GM18858 (cell line): Measurements from ENCODE around the gene APLP1.
"Not testable (repeated sequence)": the region's sequence is repeated elsewhere in the genome, so short reads cannot be mapped to it uniquely, and the experiment has no call there.

Source experiments
- ATAC-seq: cut with Tn5 transposase; IDR thresholded peaks from one replicate; pipeline ENCODE4 v1.9.1; 2021; ENCODE audit not compliant: unreplicated experiment

APLP1 gene

DNA sequence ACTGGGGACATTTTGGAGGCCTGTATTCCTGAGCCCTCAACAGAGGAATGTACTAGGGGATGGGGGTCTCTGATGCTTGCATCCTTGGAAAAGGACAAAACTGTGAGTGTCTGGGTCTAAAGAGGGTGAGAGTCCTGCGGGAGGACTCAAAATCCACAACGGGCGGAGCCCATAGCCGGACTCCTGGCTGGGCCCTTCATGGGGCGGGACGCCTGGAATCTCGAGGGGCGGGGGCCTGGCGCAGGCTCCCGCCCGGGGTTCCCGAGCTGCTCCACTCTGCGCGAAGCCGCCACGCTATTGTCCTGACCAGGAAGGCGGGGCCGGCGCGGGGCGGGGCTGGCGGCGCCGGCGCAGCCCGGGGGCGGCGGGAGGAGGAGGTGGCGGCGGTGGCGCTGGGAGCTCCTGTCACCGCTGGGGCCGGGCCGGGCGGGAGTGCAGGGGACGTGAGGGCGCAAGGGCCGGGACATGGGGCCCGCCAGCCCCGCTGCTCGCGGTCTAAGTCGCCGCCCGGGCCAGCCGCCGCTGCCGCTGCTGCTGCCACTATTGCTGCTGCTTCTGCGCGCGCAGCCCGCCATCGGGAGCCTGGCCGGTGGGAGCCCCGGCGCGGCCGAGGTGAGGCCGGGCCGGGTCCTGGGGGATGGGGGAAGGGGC, at the start of gene APLP1:
APLP1 (plus strand) TSS at position 403 of the 651 bp plus-strand sequence; CDS start at position 466, 63 bp downstream.
- ATAC-seq = no peak

DNA sequence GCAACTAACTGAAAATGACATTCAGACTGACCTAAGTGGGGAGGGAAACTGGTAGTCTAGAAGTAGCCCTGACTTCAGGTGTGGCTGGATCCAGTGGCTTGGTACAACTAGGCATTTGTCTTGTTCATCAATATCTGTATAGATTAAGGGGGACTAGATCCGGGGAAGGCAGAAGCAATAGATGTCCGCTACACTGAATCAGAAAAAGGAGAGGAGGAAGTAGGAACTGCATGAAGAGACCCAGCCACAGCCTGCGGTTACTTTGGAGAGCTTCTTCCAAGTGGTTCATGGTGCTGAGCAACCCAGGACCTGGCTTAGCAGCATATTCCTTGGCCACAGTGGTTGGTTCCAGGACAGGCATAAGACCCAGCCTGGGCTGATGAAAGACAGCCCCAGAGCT, 45.8 kb upstream of the APLP1 start:
- no peak for ATAC-seq

DNA sequence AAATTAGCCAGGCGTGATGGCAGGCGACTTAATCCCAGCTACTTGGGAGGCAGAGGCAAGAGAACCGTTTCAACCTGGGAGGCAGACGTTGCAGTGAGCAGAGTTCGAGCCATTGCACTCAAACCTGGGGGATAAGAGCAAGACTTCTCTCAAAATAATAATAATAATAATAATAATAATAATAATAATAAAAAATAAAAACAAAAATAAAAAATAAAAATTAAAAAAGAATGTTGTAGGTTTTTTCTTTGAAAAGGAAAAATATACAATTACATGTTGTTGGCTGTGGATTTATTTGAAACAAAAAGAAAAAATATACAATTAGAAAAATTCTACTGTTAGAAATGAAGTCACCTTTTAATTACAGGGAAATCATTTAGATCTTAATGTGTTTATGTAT, 44.2 kb upstream of the APLP1 start:
- no peak for ATAC-seq

DNA sequence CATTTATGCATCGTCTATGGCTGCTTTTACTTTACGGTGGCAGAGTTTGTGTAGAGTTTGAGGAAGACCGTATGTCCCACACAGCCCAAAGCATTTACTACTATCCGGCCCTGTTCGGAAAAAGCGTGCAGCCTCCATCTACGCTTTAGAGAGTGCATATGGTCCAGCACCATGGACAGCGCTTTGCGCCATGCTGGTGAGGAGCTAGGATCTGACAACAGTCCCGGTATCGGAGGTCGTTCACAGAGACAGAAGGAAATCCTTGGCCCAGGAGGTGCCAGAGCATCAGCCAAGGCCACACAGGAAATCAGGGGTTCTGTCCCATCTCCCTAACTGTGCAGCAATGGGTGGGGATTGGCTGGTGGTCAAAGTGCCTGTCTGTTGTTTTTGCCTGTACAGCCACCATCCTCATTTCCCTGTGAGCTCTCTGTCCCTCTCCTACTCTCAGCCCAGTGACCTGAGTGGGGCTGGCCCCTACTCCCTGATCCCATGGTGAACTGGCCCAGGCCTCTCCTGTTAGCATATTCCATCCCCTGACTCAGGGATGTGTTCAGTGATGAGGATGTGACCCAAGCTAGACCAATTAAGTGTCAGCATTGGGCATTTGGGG, 39.6 kb upstream of the APLP1 start:
- no peak for ATAC-seq

DNA sequence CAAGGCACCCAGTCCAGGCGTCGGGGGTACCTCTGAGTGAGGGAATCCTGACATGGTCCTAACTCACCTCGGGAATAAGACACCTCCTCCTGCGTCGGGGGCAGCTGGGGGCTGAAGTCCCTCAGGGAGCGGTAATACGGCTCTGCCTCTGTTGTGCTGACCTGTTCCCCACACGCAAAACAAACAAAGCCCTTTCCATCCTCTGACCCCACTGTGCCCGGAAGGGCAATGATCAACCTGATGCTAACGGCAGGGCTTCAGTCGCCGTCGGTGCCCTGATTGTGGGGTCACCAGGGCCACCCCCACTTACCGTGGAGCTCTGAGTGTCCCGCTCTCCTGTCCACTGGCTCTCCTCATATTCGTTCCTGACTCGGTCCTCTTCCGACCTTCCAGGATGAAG, 37.4 kb upstream of the APLP1 start:
- ATAC-seq = no peak

DNA sequence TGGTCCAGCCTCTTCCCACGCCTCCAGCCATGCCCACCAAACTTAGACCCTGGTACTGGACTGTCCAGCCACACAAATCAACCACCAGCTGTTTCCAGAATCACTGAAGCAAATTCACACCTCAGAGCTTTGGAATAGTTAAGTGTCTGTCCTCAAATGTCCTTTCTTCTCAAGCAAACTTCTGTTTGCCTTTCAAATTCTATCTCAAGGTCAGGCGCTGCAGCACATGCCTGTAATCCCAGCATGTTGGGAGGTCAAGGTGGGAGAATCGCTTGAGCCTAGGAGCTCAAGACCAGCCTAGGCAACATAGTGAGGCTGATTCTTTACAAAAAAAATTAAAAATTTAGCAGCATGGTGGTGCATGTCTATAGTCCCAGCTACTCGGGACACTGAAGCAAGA, 36.3 kb upstream of the APLP1 start:
- no peak for ATAC-seq

DNA sequence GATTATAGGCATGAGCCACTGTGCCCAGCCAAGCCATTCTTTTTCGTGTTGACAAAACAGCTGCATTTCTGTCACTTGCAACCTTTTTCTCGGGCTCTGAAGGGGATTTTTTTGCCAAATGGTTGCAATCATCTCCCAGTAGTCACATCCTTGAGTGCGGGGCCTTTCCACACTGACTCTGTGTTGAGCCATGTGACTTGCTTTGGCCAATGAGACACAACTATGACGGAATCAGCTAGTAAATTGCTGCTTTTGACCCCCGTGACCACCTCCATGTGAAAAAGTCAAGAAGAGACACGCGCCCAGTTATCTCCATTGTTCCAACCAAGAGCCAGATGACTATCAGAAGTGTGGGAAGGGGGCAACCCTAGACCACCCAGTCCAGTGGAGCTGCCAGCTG, 34.4 kb upstream of the APLP1 start:
- no peak for ATAC-seq

DNA sequence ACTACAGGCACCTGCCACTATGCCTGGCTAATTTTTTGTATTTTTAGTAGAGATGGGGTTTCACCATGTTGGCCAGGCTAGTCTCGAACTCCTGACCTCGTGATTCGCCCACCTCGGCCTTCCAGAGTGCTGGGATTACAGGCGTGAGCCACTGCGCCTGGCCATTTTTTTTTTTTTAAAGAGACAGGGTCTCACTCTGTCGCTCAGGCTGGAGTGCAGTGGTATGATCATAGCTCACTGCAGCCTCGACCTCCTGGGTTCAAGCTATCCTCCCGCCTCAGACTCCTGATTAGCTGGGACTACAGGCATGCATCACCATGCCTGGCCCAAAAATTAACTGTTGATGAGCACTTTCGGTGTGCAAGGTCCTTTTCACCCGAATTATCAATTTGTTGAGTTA, 32.3 kb upstream of the APLP1 start:
- not testable (repeated sequence) for ATAC-seq

DNA sequence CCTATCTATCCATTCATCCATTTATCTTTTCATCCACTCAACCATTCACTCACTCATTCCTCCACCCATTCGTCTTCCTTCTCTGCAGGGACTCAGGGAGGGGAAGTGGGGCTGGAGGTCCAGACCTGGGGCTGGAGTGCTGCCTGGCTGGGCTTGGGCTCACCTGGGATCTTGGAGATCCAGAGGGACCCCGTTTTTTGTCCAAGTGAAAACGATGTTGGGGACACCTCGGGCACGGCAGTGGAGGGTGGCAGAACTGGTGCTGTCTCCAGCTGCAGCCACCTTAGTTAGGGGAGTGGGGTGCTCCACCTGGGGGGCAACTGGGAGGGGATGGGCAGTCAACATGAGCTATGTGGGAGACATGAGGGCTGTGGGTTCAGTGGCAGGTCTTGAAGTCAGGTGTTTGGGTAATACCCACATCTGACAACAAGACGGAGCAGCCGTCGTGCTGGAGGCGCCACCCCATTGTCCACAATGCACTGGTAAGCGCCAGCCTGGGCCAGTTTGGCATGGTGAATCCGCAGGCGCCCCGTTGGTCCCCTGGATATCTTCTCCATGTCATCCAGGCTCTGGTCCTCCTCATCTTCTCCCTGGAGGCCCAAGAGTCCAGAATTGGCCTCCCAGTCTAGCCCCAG, 26.3 kb upstream of the APLP1 start:
- no peak for ATAC-seq

DNA sequence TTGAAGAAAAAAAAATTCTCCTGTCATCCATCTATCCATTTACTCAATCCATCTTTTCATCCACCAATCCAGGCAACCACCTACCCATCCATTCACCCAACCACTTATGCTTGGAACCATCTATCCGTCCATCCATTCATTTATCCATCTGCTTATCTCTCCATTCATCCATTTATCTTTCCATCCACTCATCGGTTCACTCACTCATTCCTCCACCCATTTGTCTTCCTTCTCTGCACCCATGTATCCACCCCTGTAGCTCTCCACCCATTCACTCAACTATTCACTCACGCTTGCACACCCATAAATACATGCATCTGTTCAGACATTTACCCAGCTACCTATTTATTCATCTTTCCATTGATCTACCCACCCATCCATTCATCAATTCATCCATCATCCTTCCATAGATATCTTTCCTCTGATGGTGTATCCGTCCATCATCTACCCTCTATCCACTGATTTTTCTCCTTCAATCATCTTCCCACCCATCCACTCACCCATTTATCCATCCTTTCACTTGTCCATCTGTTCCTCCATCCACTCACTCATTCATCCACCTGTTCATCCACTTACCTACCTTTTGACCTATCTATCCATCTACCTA, 25.6 kb upstream of the APLP1 start:
- ATAC-seq = no peak

DNA sequence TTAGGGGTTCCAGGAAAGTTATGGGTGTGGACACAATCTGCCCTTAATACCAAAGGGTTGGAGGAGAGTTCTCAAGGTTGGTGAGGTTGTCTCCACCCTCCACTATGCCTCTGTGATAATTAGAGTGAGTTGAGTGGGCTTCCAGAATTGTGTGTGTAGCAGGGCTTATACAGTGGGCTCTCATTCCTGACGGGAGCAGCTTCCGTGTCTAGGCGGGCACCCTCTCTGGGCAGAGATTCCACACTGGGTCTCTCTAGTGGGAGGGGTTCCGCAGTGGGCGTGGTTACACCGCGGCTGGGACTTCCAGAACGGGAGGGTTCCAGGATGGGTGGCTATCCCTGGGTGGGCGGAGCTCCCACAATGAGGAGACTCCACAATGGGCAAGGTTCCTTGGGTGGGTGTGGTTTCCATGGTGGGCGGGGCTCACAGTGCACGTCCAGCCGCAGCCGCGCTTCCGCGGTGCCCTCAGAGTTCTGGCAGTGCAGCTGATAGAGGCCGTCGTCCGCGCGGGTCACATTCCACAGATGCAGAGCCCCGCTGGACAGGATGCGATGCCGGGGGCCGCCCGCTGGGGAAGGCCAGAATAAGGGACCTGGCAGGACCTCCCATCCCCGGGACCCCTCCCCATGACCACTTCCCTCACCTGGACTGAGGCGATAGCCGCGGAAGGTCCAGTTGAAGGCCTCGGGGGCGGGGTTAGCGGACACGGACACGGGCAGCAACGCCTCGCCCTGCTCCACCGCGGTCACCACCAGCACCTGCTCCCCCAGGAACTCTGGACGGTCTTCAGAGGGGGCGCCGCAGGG, 24.5 kb upstream of the APLP1 start:
- ATAC-seq = no peak

DNA sequence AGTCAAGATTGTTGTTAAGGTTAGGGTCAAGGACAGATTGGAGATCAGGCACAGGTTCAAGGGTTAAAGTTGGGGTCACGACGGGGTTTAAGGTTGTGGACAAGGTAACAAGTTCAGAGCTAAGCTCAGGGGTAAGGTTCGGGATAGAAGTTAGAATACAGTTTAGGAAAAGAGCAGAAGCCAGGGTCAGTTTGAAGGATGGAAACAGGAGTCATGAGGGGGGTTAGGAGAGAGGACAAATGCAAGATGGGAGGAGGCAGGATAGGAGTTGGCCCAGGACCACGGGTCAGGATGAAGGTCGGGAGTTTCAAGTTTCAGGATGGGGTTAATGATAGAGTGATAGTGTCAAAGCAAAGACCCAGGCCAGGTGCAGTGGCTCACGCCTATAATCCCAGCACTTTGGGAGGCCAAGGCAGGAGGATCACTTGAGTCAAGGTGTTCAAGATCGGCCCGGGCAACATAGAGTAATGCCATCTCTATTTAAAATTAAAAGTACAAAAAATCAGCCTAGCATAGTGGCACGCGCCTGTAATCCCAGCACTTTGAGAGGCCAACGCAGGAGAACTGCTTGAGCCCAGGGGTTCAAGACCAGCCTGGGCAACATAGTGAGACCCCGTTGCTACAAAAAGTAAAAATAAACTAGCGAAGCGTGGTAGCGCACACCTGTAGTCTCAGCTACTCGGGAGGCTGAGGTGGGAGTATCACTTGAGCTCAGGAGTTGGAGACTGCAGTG, 23.7 kb upstream of the APLP1 start:
- ATAC-seq = no peak

DNA sequence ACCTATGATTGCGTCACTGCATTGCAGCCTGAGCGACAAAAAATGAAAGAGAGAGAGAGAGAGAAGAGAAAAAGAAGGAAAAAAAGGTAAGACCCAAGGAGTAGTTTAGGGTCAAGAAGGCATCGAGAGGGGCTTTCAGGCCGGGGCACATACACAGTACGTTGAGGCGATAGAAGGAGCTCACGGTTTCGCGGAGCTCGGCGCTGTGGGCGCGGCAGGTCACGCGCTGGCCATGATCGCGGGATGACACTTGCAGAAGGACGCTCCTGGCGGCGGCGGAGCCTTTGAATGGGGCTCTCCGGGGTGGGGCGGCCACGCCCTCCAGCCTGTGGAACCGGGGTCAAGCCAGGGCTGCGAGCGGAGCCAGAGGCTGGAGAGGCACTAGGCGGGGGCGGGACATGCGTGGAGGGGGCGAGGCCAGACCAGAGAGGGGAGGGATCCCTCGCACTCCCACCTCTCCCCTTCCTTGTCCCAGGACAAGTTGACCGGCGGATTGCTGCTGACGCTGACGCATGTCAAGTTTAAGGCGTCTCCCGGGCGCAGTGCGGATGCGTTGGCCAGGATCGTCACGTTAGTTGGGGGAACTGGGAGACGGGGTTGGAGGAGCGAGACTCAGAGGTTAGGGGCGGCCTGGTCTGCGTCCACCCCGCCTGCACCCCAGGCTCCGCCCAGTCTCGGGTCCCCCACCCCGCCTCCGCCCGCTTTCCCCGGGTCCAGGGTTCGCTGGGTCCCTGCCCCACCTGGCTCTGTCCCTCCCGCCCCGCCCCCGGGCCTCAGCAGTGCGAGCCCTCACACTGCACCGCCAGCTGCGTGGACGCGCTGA, 22.9 kb upstream of the APLP1 start:
- no peak for ATAC-seq

DNA sequence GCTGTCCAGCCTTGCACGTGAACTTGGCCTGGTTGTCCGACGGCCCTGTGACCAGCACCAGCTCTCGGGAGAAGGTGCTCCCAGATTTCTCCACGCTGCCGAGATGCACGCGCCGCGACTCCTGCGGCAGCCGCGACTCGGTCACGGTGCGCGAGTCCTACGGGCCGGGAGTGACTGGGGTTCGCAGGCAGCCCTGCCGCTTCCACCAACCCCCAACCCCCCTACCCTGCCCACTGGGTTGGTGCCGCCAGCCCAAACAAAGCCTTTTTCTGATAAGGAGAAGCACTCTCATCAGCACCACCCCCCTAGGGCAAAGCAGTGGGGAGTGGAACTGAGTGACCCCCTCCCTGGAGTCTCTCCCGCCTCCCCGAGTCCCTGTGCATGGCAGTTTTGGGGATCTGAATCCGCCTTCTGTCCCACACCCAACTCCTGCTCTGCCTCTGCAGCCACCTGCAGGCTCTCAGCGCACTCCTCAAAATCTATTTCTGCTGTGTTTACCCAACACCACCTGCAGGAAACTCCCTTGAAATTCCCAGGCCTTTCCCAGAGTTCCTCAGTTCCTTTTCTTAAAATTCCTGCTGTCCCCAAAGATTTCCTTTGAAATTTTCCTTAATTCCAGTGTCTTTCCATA, 22.2 kb upstream of the APLP1 start:
- ATAC-seq = no peak

DNA sequence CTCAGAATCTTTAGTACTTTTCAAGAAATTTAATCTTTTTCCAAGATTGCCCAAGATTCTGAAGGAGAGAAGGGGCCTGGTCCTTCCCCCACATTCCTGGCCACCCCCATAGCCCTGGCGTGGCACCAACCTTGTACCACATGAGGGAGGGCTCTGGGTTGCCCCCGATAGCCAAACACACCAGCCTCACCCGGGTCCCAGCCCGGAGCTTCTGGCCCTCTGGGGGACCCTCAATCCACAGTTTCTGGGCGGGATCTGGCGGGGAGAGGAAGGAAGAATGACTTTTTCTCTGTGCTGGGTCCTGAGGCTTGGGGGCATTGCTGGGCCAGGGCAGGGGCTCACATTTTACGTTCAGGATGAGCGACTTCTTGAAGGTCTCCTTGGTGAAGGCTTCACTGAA, 20.5 kb upstream of the APLP1 start:
- ATAC-seq = no peak

DNA sequence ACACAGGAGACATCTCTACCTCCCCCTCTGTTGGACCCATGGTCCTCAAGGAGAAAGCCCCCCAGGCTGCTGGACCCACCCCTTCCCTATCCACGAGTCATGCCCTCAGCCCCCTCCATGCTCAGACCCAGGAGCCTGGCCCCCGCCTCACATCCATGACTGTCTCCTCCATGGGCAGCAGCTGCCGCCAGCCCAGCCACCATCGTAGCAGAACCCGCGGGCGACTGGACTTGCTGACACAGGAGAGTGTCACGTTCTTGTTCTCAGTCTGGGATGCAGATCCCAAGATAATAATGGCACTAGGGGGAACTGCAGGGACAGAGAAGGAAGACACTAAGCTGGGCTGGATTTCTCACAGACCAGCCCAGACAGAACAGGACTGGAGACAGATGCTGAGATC, 19.9 kb upstream of the APLP1 start:
- ATAC-seq = no peak

DNA sequence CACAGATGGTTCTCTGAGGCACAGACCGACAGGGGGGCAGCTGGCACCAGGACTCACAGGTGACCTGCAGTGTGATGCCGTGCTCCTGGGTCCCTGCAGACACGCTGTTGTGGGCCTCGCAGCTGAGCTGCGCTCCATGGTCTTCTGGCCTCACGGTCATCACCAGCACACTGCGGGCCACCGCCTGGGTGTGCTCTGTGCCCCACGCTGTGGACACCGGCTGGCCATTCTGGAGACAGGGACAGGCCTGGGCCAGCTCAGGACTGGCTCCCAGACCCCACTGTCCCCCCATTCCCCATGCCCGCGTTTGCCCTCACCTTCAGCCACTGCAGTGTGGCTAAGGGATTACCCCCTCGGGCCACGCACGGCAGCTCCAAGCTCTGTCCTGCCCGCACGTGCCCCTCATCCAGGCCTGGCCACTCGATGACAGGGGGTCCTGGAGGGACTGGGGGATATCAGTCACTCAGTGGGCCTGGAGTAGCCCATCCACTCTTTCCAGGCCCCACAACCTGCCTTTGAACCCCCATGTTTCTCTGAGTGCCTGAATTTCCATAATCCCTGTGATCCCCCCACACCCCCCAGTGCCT, 19.4 kb upstream of the APLP1 start:
- no peak for ATAC-seq

DNA sequence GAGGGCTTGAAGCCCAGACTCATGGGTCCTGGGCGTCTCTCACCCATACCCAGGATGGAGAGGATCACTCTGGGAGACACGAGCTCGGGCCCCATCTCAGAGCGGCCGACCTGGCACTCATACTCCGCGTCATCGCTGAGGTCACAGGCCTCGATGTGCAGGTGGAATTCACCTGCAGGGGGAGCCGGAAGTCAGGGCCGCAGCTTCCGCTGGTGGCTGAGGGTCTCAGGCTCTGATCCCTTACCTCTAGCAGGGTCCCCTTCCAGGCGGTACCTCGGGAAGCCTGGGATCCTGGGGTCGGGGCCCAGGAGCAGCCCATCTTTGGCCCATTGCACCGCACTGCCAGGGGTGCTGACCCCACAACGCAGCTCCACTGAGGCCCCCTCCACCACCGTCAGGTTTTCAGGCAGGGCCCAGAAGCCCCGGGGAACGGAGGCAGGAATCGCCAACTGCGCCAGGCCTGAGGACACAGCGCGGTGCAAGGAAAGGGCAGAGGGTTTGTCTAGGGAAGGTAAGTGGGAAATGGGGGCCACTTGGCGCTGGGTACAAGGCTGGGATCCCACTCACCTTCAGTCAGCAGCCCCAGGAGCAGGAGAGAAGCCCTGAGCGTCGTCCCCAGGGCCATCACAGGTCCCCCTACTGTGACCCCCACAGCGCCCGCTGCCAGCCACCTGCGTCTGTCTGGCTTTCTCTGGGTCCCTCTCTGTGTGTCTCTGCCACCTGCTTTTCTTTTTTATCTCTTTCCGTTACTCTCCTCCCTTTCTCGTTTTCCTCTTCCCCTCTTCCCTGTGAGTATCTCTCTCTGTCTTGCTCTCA, 17.0 kb upstream of the APLP1 start:
- no peak for ATAC-seq
